ENCODE measurements around the gene MAL. TPM values are rescaled to one million over a fixed set of nuclear protein-coding genes. Genes with fewer than 3 reads are reported as not detected.
"Not testable (repeated sequence)": the region's sequence is repeated elsewhere in the genome, so short reads cannot be mapped to it uniquely, and the experiment has no call there.

Gene MAL
- total RNA-seq, 1 donor from 2014 or later, result 187 TPM

DNA sequence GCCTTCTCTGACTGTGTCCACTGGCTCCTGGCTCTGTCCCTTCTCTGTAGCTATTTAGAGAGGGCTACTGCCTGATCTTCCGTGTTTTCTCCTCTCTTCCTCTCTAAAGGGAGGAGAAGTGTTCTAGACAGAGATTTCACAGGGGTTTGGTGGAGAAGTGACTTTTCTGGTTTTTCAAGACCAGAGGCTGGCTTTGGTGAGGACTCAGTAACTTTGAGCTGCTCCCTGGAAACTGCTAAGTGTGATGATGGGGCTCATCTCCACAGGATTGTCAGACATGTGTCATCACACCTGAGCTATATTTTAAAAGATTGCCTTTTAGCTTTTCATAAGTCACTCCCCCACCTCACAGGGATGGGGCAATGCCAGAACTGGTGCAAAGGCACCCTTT is 6.2 kb downstream of the MAL start:
- intact Hi-C loops (cut with micrococcal nuclease), result no loop called here

- intact Hi-C loops (cut with micrococcal nuclease), result no loop called here
Observed at GRCh38 chr2:95032341-95032740, 6.8 kb downstream of the MAL start.

GRCh38 chr2:95032868-95033603 is 7.5 kb downstream of the MAL start:
- intact Hi-C loops (cut with micrococcal nuclease), result no loop called here

- intact Hi-C loops (cut with micrococcal nuclease), result no loop called here
Observed at GRCh38 chr2:95034221-95034620, 8.7 kb downstream of the MAL start.

DNA sequence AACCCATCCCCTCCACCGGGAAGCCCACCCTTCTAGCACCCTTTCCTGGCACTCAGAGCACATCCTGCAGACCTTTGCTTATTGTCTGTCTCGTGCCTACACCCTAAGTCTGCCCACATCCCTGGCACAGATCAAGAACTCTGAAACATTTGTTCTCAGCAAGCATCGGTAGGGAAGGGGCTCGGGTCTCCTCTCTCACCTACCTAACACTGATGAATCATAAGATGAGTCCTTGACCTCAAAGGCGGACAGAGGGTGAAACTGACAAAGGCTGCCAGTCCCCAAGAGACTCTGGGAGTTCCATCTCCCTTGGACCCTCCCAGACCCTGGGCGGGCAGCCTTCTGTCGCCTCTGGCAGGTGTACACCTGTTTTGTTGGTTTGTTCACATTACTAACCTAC is 9.3 kb downstream of the MAL start:
- intact Hi-C loops (cut with micrococcal nuclease), result no loop called here

DNA sequence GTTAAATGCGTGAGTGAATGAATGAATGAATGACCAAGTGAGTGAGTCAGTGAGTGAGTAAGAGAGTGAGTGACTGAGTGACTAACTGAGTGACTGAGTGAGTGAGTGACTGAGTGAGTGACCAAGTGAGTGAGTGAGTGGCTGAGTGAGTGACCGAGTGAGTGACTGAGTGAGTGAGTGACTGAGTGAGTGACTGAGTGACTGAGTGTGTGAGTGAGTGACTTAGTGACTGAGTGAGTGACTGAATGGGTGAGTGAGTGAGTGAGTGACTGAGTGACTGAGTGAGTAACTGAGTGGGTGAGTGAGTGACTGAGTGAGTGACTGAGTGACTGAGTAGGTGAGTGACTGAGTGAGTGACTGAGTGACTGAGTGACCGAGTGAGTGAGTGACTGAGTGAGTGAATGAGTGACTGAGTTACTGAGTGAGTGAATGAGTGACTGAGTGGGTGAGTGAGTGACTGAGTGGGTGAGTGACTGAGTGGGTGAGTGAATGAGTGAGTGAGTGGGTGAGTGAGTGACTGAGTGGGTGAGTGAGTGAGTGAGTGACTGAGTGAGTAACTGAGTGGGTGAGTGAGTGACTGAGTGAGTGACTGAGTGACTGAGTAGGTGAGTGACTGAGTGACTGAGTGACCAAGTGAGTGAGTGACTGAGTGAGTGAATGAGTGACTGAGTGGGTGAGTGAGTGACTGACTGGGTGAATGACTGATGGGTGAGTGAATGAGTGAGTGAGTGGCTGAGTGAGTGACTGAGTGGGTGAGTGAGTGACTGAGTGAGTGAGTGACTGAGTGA is 11.3 kb downstream of the MAL start:
- intact Hi-C loops (cut with micrococcal nuclease), result no loop called here

- intact Hi-C loops (cut with micrococcal nuclease), result no loop called here
Observed at GRCh38 chr2:95037384-95037839, 11.9 kb downstream of the MAL start.

- intact Hi-C loops (cut with micrococcal nuclease), result not testable (repeated sequence)
Observed at GRCh38 chr2:95037841-95038585, 12.5 kb downstream of the MAL start.

DNA sequence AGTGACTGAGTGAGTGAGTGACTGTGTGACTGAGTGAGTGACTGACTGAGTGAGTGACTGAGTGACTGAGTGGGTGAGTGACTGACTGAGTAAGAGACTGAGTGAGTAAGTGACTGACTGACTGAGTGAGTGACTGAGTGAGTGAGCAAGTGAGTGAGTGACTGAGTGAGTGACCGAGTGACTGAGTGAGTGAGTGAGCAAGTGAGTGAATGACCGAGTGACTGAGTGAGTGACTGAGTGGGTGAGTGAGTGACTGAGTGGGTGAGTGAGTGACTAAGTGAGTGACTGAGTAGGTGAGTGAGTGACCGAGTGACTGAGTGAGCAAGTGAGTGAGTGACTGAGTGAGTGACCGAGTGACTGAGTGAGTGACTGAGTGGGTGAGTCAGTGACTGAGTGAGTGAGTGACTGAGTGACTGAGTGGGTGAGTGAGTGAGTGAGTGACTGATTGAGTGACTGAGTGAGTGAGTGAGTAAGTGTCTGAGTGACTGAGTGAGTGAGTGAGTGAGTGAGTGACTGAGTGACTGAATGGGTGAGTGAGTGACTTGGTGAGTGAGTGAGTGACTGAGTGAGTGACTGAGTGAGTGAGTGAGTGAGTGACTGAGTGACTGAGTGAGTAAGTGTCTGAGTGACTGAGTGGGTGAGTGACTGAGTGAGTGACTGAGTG is 13.3 kb downstream of the MAL start:
- intact Hi-C loops (cut with micrococcal nuclease), result no loop called here

GRCh38 chr2:95039363-95039762 is 13.9 kb downstream of the MAL start:
- intact Hi-C loops (cut with micrococcal nuclease), result no loop called here

DNA sequence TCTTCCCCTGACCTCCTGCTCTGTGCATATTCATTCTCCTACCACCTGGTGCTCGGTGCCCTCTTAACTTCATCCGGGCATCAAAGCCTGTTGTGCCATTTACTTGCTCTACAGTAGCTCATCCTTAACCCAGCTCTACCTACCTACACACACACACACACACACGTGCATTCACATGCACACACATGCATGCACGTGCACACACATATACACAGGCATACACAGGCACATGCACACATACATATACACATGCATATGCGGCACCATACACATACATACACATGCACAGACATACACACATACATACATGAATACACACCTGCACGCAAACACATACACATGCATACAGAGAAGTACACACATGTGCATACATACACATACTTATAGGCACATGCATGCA is 14.5 kb downstream of the MAL start:
- intact Hi-C loops (cut with micrococcal nuclease), result no loop called here

- intact Hi-C loops (cut with micrococcal nuclease), result no loop called here
Observed at GRCh38 chr2:95040426-95040825, 14.9 kb downstream of the MAL start.

DNA sequence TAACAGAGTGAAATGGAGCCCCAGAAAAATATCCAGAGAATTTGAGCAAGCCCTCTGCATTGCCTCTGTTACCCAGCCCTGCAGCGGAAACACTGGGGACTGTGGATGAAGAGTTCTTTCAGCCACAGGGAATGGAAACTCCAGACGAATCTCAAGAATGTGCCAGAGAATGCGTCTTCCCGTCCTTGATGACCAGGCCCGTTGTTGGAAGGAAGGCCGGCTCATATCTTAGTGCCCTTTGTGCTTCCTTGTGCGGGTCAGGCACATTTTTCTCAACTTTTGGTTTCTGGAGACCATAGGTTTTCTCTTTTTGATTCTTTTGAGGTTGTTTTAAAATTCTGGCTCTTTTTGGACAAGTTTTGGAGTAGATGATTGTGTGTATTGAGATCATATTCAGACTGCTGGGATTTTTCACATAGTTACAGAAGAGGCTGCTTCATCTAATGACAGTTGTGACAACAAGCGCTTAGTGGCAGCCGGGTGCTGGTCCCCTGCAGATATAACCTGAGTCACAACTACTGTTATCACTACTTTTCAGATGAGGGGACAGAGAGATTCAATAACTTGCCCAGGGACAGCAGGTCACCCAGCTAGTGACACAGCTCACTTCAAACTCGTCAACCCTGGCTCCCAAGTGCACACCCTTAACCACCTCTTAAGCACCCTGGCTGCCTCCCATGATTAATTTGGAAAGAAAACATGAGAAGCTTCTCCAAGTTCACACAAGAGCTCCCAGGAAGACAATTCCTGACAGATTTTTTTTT is 15.7 kb downstream of the MAL start:
- intact Hi-C loops (cut with micrococcal nuclease), result no loop called here

DNA sequence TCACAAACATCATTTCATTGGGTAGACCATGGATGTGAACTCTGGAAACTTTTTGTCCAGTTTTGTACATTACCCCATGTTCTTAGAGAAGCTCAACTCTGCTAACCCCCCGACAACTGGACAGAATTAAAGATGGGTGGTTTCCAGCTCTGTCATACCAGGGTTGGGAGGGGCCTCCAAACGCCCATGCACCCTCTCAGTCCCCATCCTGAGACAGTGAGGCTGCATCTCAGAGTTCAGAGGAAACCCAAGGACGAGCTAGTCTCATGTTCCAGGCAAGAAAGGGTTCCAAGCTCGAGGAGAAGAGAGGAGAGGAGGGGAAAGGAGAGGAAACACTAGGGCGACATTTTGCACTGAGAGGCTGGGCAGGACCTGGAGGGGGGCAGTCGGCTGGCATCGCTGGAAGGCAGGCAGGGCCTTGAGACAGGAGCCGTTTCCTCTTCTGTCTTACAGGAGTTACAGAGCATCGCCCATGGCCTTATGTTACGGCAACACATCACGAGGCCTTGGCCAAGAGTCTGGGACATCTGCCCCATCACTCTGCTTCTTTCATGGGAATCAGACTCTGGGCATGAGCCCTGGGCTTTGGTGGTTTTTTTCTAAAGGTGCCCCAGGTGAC is 16.4 kb downstream of the MAL start:
- intact Hi-C loops (cut with micrococcal nuclease), result no loop called here

DNA sequence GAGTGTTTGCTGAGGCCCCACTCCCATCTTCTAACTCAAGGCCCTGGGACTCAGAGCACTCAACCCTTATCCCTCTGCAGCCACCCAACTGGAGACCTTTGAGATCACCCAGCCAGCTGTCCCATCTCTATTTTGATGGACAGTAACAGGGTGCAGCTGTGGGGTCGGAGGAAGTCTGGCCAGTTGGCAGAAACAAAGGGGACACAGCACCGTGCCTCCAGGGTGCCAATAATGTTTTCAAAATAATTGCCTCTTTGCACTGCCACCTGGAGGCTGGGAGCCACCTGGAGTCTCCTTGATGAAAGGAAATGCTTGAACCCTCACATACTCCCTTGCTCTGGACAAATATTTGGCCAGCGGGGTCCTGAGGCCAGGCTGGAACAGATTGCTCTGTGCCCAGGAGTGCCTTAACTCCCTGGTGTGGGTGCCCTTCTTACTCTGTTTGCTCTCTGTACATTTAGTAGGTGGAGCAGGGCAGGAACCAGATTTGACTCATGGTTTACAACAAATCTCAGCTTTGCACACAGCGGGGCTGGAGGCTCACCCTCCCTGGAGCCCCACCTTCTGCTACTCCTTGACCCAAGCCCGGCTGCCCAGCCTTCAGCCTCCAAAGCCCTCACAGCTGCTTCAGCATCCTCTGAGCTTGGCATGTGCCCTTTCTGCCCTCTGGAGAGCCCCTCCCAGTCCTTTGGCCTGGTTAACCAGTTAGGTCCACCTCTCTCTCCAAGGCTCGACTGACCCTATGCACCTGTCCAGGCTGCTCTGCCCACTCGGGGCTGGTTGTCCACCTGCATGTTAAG is 17.2 kb downstream of the MAL start:
- intact Hi-C loops (cut with micrococcal nuclease), result no loop called here

GRCh38 chr2:95043300-95044093 is 18.0 kb downstream of the MAL start:
- intact Hi-C loops (cut with micrococcal nuclease), result no loop called here

GRCh38 chr2:95044601-95045000 is 19.1 kb downstream of the MAL start:
- intact Hi-C loops (cut with micrococcal nuclease), result no loop called here

DNA sequence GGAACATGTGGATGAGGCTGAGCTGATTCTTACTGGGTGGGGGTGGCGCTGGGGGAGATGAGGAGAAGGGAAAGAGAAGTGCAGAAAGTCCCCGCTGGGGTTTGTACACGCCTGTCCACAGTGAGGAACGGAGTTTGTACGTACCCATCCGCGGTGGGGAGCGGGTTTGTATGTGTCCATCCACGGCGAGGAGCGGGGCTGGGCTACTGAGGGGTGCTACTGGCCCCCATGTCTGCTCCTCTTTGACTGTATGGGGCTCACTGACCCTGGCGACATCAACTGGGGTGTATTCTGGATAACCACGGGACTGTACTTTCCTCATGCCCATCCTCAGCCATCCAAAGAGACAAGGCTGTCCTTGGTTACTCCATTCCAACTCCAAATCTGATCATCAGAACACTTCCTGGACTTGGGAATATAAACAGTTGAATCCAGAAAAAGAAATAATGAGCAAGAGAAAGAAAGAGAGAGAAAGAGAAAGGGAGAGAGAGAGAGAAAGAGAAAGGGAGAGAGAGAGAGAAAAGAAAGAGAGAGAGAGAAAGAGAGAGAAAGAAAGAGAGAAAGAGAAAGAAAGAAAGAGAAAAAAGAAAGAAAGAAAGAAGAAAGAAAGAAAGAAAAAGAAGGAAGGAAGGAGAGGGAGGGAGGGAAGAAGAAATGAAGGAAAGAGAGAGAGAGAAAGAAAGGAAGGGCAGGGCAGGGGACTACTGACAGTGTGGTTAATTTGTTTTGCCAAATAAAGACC is 21.0 kb downstream of the MAL start:
- intact Hi-C loops (cut with micrococcal nuclease), result no loop called here

Measured in T-helper 2 cell treated with Interferon-gamma antibody and Interleukin-4, amounts not matched to agents 100 ng/mL and 5 ng/mL, for 36 hours (primary cell).